Hindlimb muscle (tissue), 1 donor: Measurements from ENCODE around the gene FBXW4. TPM values are rescaled to one million over a fixed set of nuclear protein-coding genes. Genes with fewer than 3 reads are reported as not detected.
"Not testable (repeated sequence)": the region's sequence is repeated elsewhere in the genome, so short reads cannot be mapped to it uniquely, and the experiment has no call there.

ENCODE experiments used
- DNase-seq: peaks from one replicate; pipeline ENCODE4 v3.0.0-alpha.2; 2013
- polyA plus RNA-seq: library from polyadenylated mRNA; unstranded; fragments of 120-200 nt; gene quantifications from one replicate; pipeline ENCODE4 v1.2.1, GENCODE V29; 2013; ENCODE audit not compliant: insufficient read length

FBXW4 gene
- polyA plus RNA-seq, 1 donor = 47.8 TPM

GRCh38 chr10:101655570-101655969 lies 39.4 kb downstream of the FBXW4 start:
- no peak for DNase-seq

GRCh38 chr10:101653536-101653935 lies 41.4 kb downstream of the FBXW4 start:
- no peak for DNase-seq

GRCh38 chr10:101651336-101651735 lies 43.6 kb downstream of the FBXW4 start:
- no peak for DNase-seq

GRCh38 chr10:101650863-101651262 lies 44.1 kb downstream of the FBXW4 start:
- no peak for DNase-seq

- no peak for DNase-seq
Measured at GRCh38 chr10:101649525-101650085, 45.4 kb downstream of the FBXW4 start.

GRCh38 chr10:101647255-101647654 lies 47.7 kb downstream of the FBXW4 start:
- no peak for DNase-seq

- peak; percentile 4 for DNase-seq
Measured at GRCh38 chr10:101646364-101646763, 48.6 kb downstream of the FBXW4 start.

GRCh38 chr10:101645659-101646058 lies 49.3 kb downstream of the FBXW4 start:
- no peak for DNase-seq

GRCh38 chr10:101644002-101644401 lies 51.0 kb downstream of the FBXW4 start:
- DNase-seq = no peak

- no peak for DNase-seq
Measured at GRCh38 chr10:101643546-101643945, 51.4 kb downstream of the FBXW4 start.

GRCh38 chr10:101639141-101639900 lies 55.6 kb downstream of the FBXW4 start:
- DNase-seq = no peak

GRCh38 chr10:101633510-101633909 lies 61.5 kb downstream of the FBXW4 start:
- DNase-seq = not testable (repeated sequence)

GRCh38 chr10:101631821-101632475 lies 63.0 kb downstream of the FBXW4 start:
- DNase-seq = no peak

GRCh38 chr10:101630633-101630920 lies 64.4 kb downstream of the FBXW4 start:
- DNase-seq = no peak

- no peak for DNase-seq
Measured at GRCh38 chr10:101629837-101630632, 64.9 kb downstream of the FBXW4 start.

GRCh38 chr10:101625821-101626412 lies 69.1 kb downstream of the FBXW4 start:
- DNase-seq = no peak

GRCh38 chr10:101624526-101625102 lies 70.4 kb downstream of the FBXW4 start:
- DNase-seq = no peak

GRCh38 chr10:101623528-101623927 lies 71.4 kb downstream of the FBXW4 start:
- DNase-seq = no peak

- no peak for DNase-seq
Measured at GRCh38 chr10:101619983-101620382, 75.0 kb downstream of the FBXW4 start.

GRCh38 chr10:101618871-101619270 lies 76.1 kb downstream of the FBXW4 start:
- DNase-seq = no peak

- no peak for DNase-seq
Measured at GRCh38 chr10:101617824-101618568, 77.0 kb downstream of the FBXW4 start.
